Neural cell (in vitro differentiated cells): Measurements from ENCODE around the gene CEBPA. TPM values are rescaled to one million over a fixed set of nuclear protein-coding genes. Genes with fewer than 3 reads are reported as not detected.

Source experiments
- H2AFZ ChIP-seq: fragments of 200-600, 300-800 bp; sonication (generic), shearing (Covaris generic); 2 replicates; pipeline ENCODE4 v1.6.0; 2014; ENCODE audit warnings: low read depth, mild to moderate bottlenecking, antibody characterized with exemption, low read length, moderate library complexity
- H3F3A ChIP-seq: fragments of 200-600 bp; shearing (Covaris generic); 2 replicates; pipeline ENCODE4 v1.6.1; 2016; ENCODE audit warnings: mild to moderate bottlenecking, moderate library complexity, mixed read lengths, antibody characterized with exemption, low read length; ENCODE audit not compliant: insufficient read depth, poor library complexity, severe bottlenecking
- H3K27ac ChIP-seq: fragments of 200-600, 300-800 bp; sonication (generic), shearing (Covaris generic); 2 replicates; pipeline ENCODE4 v1.5.1; 2014; ENCODE audit warnings: mild to moderate bottlenecking, low read length, moderate library complexity
- H3K27me3 ChIP-seq: fragments of 300-800, 200-600 bp; sonication (generic), shearing (Covaris generic); 2 replicates; pipeline ENCODE4 v1.6.0; 2014; ENCODE audit warnings: mild to moderate bottlenecking, low read depth, low read length, moderate library complexity; ENCODE audit not compliant: insufficient read depth
- H3K36me3 ChIP-seq: fragments of 300-800, 200-600 bp; sonication (generic), shearing (Covaris generic); 2 replicates; pipeline ENCODE4 v1.5.1; 2014; ENCODE audit warnings: mild to moderate bottlenecking, antibody characterized with exemption, low read length, moderate library complexity; ENCODE audit not compliant: insufficient read depth
- H3K4me2 ChIP-seq: fragments of 300-800, 200-600 bp; sonication (generic), shearing (Covaris generic); 2 replicates; pipeline ENCODE4 v1.6.0; 2014; ENCODE audit warnings: mild to moderate bottlenecking, low read length
- H3K4me3 ChIP-seq: fragments of 300-800, 200-600 bp; sonication (generic), shearing (Covaris generic); 2 replicates; pipeline ENCODE4 v1.5.1; 2014; ENCODE audit warnings: mild to moderate bottlenecking, low read length, moderate library complexity
- H3K79me2 ChIP-seq: fragments of 200-600 bp; shearing (Covaris generic); replicated peaks from 2 replicates; pipeline ENCODE4 v1.6.0; 2014; ENCODE audit warnings: mild to moderate bottlenecking, low read length, moderate library complexity; ENCODE audit not compliant: insufficient read depth
- H3K9ac ChIP-seq: fragments of 300-800, 200-600 bp; sonication (generic), shearing (Covaris generic); 2 replicates; pipeline ENCODE4 v1.6.1; 2016; ENCODE audit warnings: mild to moderate bottlenecking, low read length, mixed read lengths
- H3K9me2 ChIP-seq: fragments of 200-600 bp; shearing (Covaris generic); 2 replicates; pipeline ENCODE4 v1.6.1; 2016; ENCODE audit warnings: mild to moderate bottlenecking, low read length, mixed read lengths; ENCODE audit not compliant: insufficient read depth
- H3K9me3 ChIP-seq: fragments of 200-600, 300-800 bp; sonication (generic), shearing (Covaris generic); 2 replicates; pipeline ENCODE4 v1.6.1; 2016; ENCODE audit warnings: mild to moderate bottlenecking, mixed run types, low read length, moderate library complexity, mixed read lengths
- H4K20me1 ChIP-seq: fragments of 200-600 bp; shearing (Covaris generic); 2 replicates; pipeline ENCODE4 v1.6.1; 2016; ENCODE audit warnings: mild to moderate bottlenecking, mixed run types; ENCODE audit not compliant: insufficient read depth
- CTCF ChIP-seq: fragments of 450-650 bp; IDR thresholded peaks from 2 replicates; pipeline ENCODE4 v1.5.1; 2014; ENCODE audit warnings: antibody characterized with exemption, mild to moderate bottlenecking, moderate library complexity; ENCODE audit not compliant: poor library complexity, severe bottlenecking
- EP300 ChIP-seq: fragments of 450-650 bp; conservative IDR thresholded peaks from 2 replicates; pipeline ENCODE4 v1.6.1; 2014; ENCODE audit warnings: antibody characterized with exemption, mild to moderate bottlenecking, moderate library complexity; ENCODE audit not compliant: poor library complexity, severe bottlenecking
- EZH2 ChIP-seq: fragments of 200-600, 300-800 bp; shearing (Covaris generic), sonication (generic); IDR thresholded peaks from 2 replicates; pipeline ENCODE4 v1.6.1; 2014; ENCODE audit warnings: antibody characterized with exemption, low read length, borderline replicate concordance, mild to moderate bottlenecking; ENCODE audit not compliant: insufficient read depth, poor library complexity, severe bottlenecking
- MXI1 ChIP-seq: fragments of 450-650 bp; conservative IDR thresholded peaks from 2 replicates; pipeline ENCODE4 v1.6.1; 2014; ENCODE audit warnings: antibody characterized with exemption, mild to moderate bottlenecking; ENCODE audit not compliant: poor library complexity, severe bottlenecking
- POLR2AphosphoS5 ChIP-seq: IDR thresholded peaks from 2 replicates; pipeline ENCODE4 v1.6.1; 2012
- RAD21 ChIP-seq: fragments of 450-650 bp; conservative IDR thresholded peaks from 2 replicates; pipeline ENCODE4 v1.6.1; 2014; ENCODE audit warnings: antibody characterized with exemption, mild to moderate bottlenecking, moderate library complexity
- SMC3 ChIP-seq: fragments of 450-650 bp; conservative IDR thresholded peaks from 2 replicates; pipeline ENCODE4 v1.6.1; 2014; ENCODE audit warnings: antibody characterized with exemption, mild to moderate bottlenecking, moderate library complexity; ENCODE audit not compliant: poor library complexity
- TAF1 ChIP-seq: IDR thresholded peaks from 2 replicates; pipeline ENCODE4 v1.6.1; 2012; ENCODE audit warnings: low read depth
- polyA plus RNA-seq: library from polyadenylated mRNA; depleted of rRNA; stranded (reverse); fragments of >200 nt; gene quantifications from 2 replicates; pipeline ENCODE4 v1.2.3, GENCODE V29; 2014
- TF ChIP-seq, protein P1 (sequence below): IDR thresholded peaks from 2 replicates; pipeline ENCODE4 v1.6.1; 2012; ENCODE audit warnings: borderline replicate concordance

CEBPA gene
- polyA plus RNA-seq, 1 donor from 2014 or later = 2.6 TPM

DNA sequence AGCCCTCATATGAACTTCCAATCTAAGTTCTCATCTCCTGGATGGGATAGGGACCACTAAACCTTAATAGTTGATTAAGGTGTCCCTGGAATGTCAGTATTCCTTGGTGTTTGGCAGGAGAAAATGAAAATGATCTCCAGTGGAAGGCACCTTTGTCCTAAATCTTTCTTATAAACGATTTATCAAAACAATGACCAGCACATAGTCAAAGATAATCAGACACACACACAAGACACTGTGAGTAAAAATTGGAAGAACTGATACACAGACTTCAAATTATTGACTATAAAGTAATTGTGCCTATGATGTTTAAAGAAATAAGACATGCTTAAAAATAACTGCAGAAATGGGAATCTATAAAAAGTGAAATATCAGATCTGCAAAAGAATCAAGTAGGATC lies 13.7 kb downstream of the CEBPA start:
- Histone ChIP-seq H4K20me1 (no peaks in the 10 kb centered on the region), H3K9me3 (no peaks in the 10 kb centered on the region), H2AFZ (no peak overlapping the region), H3K9me2 (no peaks in the 10 kb centered on the region), H3K27ac (no peak overlapping the region), H3K4me3 (no peak overlapping the region), H3K9ac (no peak overlapping the region), H3K27me3 (no peaks in the 10 kb centered on the region), H3F3A (no peaks in the 10 kb centered on the region), H3K79me2 (no peaks in the 10 kb centered on the region), H3K4me2 (no peak overlapping the region), H3K36me3 (no peaks in the 10 kb centered on the region)
- TF ChIP-seq POLR2AphosphoS5 (no peak), TAF1 (no peak), EP300 (no peak), EZH2 (no peak), CTCF (no peak), RAD21 (no peak), MXI1 (no peak), SMC3 (no peak)
- TF ChIP-seq, protein P1, sequence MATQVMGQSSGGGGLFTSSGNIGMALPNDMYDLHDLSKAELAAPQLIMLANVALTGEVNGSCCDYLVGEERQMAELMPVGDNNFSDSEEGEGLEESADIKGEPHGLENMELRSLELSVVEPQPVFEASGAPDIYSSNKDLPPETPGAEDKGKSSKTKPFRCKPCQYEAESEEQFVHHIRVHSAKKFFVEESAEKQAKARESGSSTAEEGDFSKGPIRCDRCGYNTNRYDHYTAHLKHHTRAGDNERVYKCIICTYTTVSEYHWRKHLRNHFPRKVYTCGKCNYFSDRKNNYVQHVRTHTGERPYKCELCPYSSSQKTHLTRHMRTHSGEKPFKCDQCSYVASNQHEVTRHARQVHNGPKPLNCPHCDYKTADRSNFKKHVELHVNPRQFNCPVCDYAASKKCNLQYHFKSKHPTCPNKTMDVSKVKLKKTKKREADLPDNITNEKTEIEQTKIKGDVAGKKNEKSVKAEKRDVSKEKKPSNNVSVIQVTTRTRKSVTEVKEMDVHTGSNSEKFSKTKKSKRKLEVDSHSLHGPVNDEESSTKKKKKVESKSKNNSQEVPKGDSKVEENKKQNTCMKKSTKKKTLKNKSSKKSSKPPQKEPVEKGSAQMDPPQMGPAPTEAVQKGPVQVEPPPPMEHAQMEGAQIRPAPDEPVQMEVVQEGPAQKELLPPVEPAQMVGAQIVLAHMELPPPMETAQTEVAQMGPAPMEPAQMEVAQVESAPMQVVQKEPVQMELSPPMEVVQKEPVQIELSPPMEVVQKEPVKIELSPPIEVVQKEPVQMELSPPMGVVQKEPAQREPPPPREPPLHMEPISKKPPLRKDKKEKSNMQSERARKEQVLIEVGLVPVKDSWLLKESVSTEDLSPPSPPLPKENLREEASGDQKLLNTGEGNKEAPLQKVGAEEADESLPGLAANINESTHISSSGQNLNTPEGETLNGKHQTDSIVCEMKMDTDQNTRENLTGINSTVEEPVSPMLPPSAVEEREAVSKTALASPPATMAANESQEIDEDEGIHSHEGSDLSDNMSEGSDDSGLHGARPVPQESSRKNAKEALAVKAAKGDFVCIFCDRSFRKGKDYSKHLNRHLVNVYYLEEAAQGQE = no peak

DNA sequence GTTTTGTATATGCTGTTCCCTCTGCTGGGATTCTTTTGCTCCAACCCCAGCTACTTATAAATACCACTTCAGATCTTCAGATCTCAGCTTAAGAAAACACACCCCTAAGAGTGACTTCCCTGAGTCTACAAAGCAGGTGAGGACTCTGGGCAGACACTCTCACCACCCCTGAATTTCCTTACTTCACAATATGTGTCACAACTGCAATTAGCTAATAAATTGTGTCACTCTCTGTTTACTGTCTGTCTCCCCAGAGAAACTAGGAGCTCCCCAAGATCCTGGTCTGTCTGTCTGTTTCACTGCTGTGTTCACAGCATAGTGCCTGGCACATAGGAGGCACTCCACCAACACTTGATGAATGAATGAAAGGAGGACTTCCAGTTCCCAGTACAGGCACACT lies 14.4 kb downstream of the CEBPA start:
- Histone ChIP-seq H2AFZ (no peak overlapping the region), H3K9me3 (no peaks in the 10 kb centered on the region)

More for the DNA sequence above, 14.4 kb downstream of the CEBPA start:
- TF ChIP-seq SMC3 (no peak), TAF1 (no peak), EP300 (no peak), CTCF (no peak), POLR2AphosphoS5 (no peak), MXI1 (no peak), RAD21 (no peak), EZH2 (no peak)
- TF ChIP-seq, protein P1 = no peak
- no peak overlapping the region for H3K4me3 ChIP-seq
- H3K79me2 ChIP-seq = no peaks in the 10 kb centered on the region
- no peak overlapping the region for H3K9ac ChIP-seq
- no peaks in the 10 kb centered on the region for H3K9me2 ChIP-seq
- H3K36me3 ChIP-seq = no peaks in the 10 kb centered on the region
- H3K4me2 ChIP-seq = no peak overlapping the region
- no peak overlapping the region for H3K27ac ChIP-seq
- H3F3A ChIP-seq = no peaks in the 10 kb centered on the region
- H4K20me1 ChIP-seq = no peaks in the 10 kb centered on the region
- no peaks in the 10 kb centered on the region for H3K27me3 ChIP-seq
